ENCODE measurements around the gene PTPRN2. TPM values are rescaled to one million over a fixed set of nuclear protein-coding genes. Genes with fewer than 3 reads are reported as not detected.

PTPRN2 gene
- total and polyA plus RNA-seq, 2 donors, result 1.7 to 1.9 TPM

GRCh38 chr7:157892751-157893523, 694.7 kb downstream of the PTPRN2 start:
- Histone ChIP-seq H3K27ac (ENCODE audit: low read depth in 1 of 2, low read length in 1 of 2) (no peak overlapping the region), H3K4me3 (ENCODE audit: low read length in 2 of 2) (no peak overlapping the region)
- DNase-seq (ENCODE audit: low read depth in 6 of 9, low spot score in 9 of 9), result no peak

GRCh38 chr7:157890921-157891401, 696.7 kb downstream of the PTPRN2 start:
- Histone ChIP-seq H3K36me3 (ENCODE audit: control insufficient read depth in 2 of 2, insufficient read depth in 2 of 2, low read length in 1 of 2) (no peaks in the 10 kb centered on the region), H3K4me3 (ENCODE audit: low read length in 2 of 2) (no peak overlapping the region), H3K27ac (ENCODE audit: low read depth in 1 of 2, low read length in 1 of 2) (no peak overlapping the region), H3K27me3 (ENCODE audit: control insufficient read depth in 2 of 2, insufficient read depth in 1 of 2, low read length in 1 of 2) (no peaks in the 10 kb centered on the region), H3K4me1 (ENCODE audit: control insufficient read depth in 2 of 2, insufficient read depth in 2 of 2, low read length in 2 of 2) (no peaks in the 10 kb centered on the region), H3K9me3 (ENCODE audit: control insufficient read depth in 2 of 2, insufficient read depth in 1 of 2, low read length in 1 of 2) (no peaks in the 10 kb centered on the region)
- peak in 2 of 9 donors; percentile 7 to 49 for DNase-seq (ENCODE audit: low read depth in 6 of 9, low spot score in 9 of 9)
- 59% methylated on average over 9 of the region's 9 CpGs for WGBS

More at GRCh38 chr7:157892751-157893523, 694.7 kb downstream of the PTPRN2 start:
- Histone ChIP-seq H3K27me3 (ENCODE audit: control insufficient read depth in 2 of 2, insufficient read depth in 1 of 2, low read length in 1 of 2) (no peaks in the 10 kb centered on the region), H3K9me3 (ENCODE audit: control insufficient read depth in 2 of 2, insufficient read depth in 1 of 2, low read length in 1 of 2) (no peaks in the 10 kb centered on the region), H3K4me1 (ENCODE audit: control insufficient read depth in 2 of 2, insufficient read depth in 2 of 2, low read length in 2 of 2) (no peaks in the 10 kb centered on the region), H3K36me3 (ENCODE audit: control insufficient read depth in 2 of 2, insufficient read depth in 2 of 2, low read length in 1 of 2) (no peaks in the 10 kb centered on the region)
- 90% methylated on average over 13 of the region's 13 CpGs for WGBS

- WGBS, result 95% methylated on average over 6 of the region's 6 CpGs
- H3K9me3 ChIP-seq (ENCODE audit: control insufficient read depth in 2 of 2, insufficient read depth in 1 of 2, low read length in 1 of 2), result peaks cover 0 to 6% of the 10 kb centered on the region in 2 donors
- no peak overlapping the region for H3K27ac ChIP-seq (ENCODE audit: low read depth in 1 of 2, low read length in 1 of 2)
- no peak for DNase-seq (ENCODE audit: low read depth in 6 of 9, low spot score in 9 of 9)
- H3K4me1 ChIP-seq (ENCODE audit: control insufficient read depth in 2 of 2, insufficient read depth in 2 of 2, low read length in 2 of 2), result no peaks in the 10 kb centered on the region
- H3K27me3 ChIP-seq (ENCODE audit: control insufficient read depth in 2 of 2, insufficient read depth in 1 of 2, low read length in 1 of 2), result no peaks in the 10 kb centered on the region
- no peak overlapping the region for H3K4me3 ChIP-seq (ENCODE audit: low read length in 2 of 2)
- no peaks in the 10 kb centered on the region for H3K36me3 ChIP-seq (ENCODE audit: control insufficient read depth in 2 of 2, insufficient read depth in 2 of 2, low read length in 1 of 2)
Observed at GRCh38 chr7:157889480-157889879, 698.1 kb downstream of the PTPRN2 start.

- Histone ChIP-seq H3K27ac (ENCODE audit: low read depth in 1 of 2, low read length in 1 of 2) (no peak overlapping the region), H3K36me3 (ENCODE audit: control insufficient read depth in 2 of 2, insufficient read depth in 2 of 2, low read length in 1 of 2) (no peaks in the 10 kb centered on the region), H3K4me1 (ENCODE audit: control insufficient read depth in 2 of 2, insufficient read depth in 2 of 2, low read length in 2 of 2) (no peaks in the 10 kb centered on the region), H3K27me3 (ENCODE audit: control insufficient read depth in 2 of 2, insufficient read depth in 1 of 2, low read length in 1 of 2) (no peaks in the 10 kb centered on the region), H3K4me3 (ENCODE audit: low read length in 2 of 2) (no peak overlapping the region), H3K9me3 (ENCODE audit: control insufficient read depth in 2 of 2, insufficient read depth in 1 of 2, low read length in 1 of 2) (peaks cover 0 to 12% of the 10 kb centered on the region in 2 donors)
- DNase-seq (ENCODE audit: low read depth in 6 of 9, low spot score in 9 of 9), result no peak
- 82% methylated on average over 11 of the region's 11 CpGs for WGBS
Observed at GRCh38 chr7:157888579-157888978, 699.0 kb downstream of the PTPRN2 start.

- peaks cover 0 to 16% of the 10 kb centered on the region in 2 donors for H3K9me3 ChIP-seq (ENCODE audit: control insufficient read depth in 2 of 2, insufficient read depth in 1 of 2, low read length in 1 of 2)
- no peaks in the 10 kb centered on the region for H3K27me3 ChIP-seq (ENCODE audit: control insufficient read depth in 2 of 2, insufficient read depth in 1 of 2, low read length in 1 of 2)
- 80% methylated on average over 6 of the region's 6 CpGs for WGBS
- H3K36me3 ChIP-seq (ENCODE audit: control insufficient read depth in 2 of 2, insufficient read depth in 2 of 2, low read length in 1 of 2), result no peaks in the 10 kb centered on the region
- DNase-seq (ENCODE audit: low read depth in 6 of 9, low spot score in 9 of 9), result no peak
- H3K27ac ChIP-seq (ENCODE audit: low read depth in 1 of 2, low read length in 1 of 2), result no peak overlapping the region
- no peaks in the 10 kb centered on the region for H3K4me1 ChIP-seq (ENCODE audit: control insufficient read depth in 2 of 2, insufficient read depth in 2 of 2, low read length in 2 of 2)
- no peak overlapping the region for H3K4me3 ChIP-seq (ENCODE audit: low read length in 2 of 2)
Observed at GRCh38 chr7:157887400-157887799, 700.2 kb downstream of the PTPRN2 start.

GRCh38 chr7:157886711-157887110, 700.9 kb downstream of the PTPRN2 start:
- Histone ChIP-seq H3K4me3 (ENCODE audit: low read length in 2 of 2) (no peak overlapping the region), H3K27ac (ENCODE audit: low read depth in 1 of 2, low read length in 1 of 2) (no peak overlapping the region), H3K9me3 (ENCODE audit: control insufficient read depth in 2 of 2, insufficient read depth in 1 of 2, low read length in 1 of 2) (peaks cover 0 to 16% of the 10 kb centered on the region in 2 donors), H3K4me1 (ENCODE audit: control insufficient read depth in 2 of 2, insufficient read depth in 2 of 2, low read length in 2 of 2) (no peaks in the 10 kb centered on the region), H3K36me3 (ENCODE audit: control insufficient read depth in 2 of 2, insufficient read depth in 2 of 2, low read length in 1 of 2) (no peaks in the 10 kb centered on the region), H3K27me3 (ENCODE audit: control insufficient read depth in 2 of 2, insufficient read depth in 1 of 2, low read length in 1 of 2) (no peaks in the 10 kb centered on the region)
- 88% methylated on average over 11 of the region's 11 CpGs for WGBS
- DNase-seq (ENCODE audit: low read depth in 6 of 9, low spot score in 9 of 9), result no peak

GRCh38 chr7:157886266-157886665, 701.4 kb downstream of the PTPRN2 start:
- no peaks in the 10 kb centered on the region for H3K36me3 ChIP-seq (ENCODE audit: control insufficient read depth in 2 of 2, insufficient read depth in 2 of 2, low read length in 1 of 2)
- peaks cover 0 to 16% of the 10 kb centered on the region in 2 donors for H3K9me3 ChIP-seq (ENCODE audit: control insufficient read depth in 2 of 2, insufficient read depth in 1 of 2, low read length in 1 of 2)
- H3K4me1 ChIP-seq (ENCODE audit: control insufficient read depth in 2 of 2, insufficient read depth in 2 of 2, low read length in 2 of 2), result no peaks in the 10 kb centered on the region
- WGBS, result 83% methylated on average over 9 of the region's 9 CpGs
- no peaks in the 10 kb centered on the region for H3K27me3 ChIP-seq (ENCODE audit: control insufficient read depth in 2 of 2, insufficient read depth in 1 of 2, low read length in 1 of 2)
- DNase-seq (ENCODE audit: low read depth in 6 of 9, low spot score in 9 of 9), result no peak
- H3K27ac ChIP-seq (ENCODE audit: low read depth in 1 of 2, low read length in 1 of 2), result no peak overlapping the region
- H3K4me3 ChIP-seq (ENCODE audit: low read length in 2 of 2), result no peak overlapping the region

GRCh38 chr7:157885140-157885539, 702.5 kb downstream of the PTPRN2 start:
- H3K36me3 ChIP-seq (ENCODE audit: control insufficient read depth in 2 of 2, insufficient read depth in 2 of 2, low read length in 1 of 2), result no peaks in the 10 kb centered on the region
- H3K9me3 ChIP-seq (ENCODE audit: control insufficient read depth in 2 of 2, insufficient read depth in 1 of 2, low read length in 1 of 2), result peaks cover 0 to 16% of the 10 kb centered on the region in 2 donors
- H3K4me1 ChIP-seq (ENCODE audit: control insufficient read depth in 2 of 2, insufficient read depth in 2 of 2, low read length in 2 of 2), result no peaks in the 10 kb centered on the region
- no peak overlapping the region for H3K4me3 ChIP-seq (ENCODE audit: low read length in 2 of 2)
- WGBS, result 85% methylated on average over 6 of the region's 6 CpGs
- no peak for DNase-seq (ENCODE audit: low read depth in 6 of 9, low spot score in 9 of 9)
- no peaks in the 10 kb centered on the region for H3K27me3 ChIP-seq (ENCODE audit: control insufficient read depth in 2 of 2, insufficient read depth in 1 of 2, low read length in 1 of 2)
- H3K27ac ChIP-seq (ENCODE audit: low read depth in 1 of 2, low read length in 1 of 2), result no peak overlapping the region

- Histone ChIP-seq H3K27me3 (ENCODE audit: control insufficient read depth in 2 of 2, insufficient read depth in 1 of 2, low read length in 1 of 2) (no peaks in the 10 kb centered on the region), H3K36me3 (ENCODE audit: control insufficient read depth in 2 of 2, insufficient read depth in 2 of 2, low read length in 1 of 2) (no peaks in the 10 kb centered on the region), H3K4me1 (ENCODE audit: control insufficient read depth in 2 of 2, insufficient read depth in 2 of 2, low read length in 2 of 2) (no peaks in the 10 kb centered on the region), H3K4me3 (ENCODE audit: low read length in 2 of 2) (no peak overlapping the region), H3K9me3 (ENCODE audit: control insufficient read depth in 2 of 2, insufficient read depth in 1 of 2, low read length in 1 of 2) (peaks cover 0 to 16% of the 10 kb centered on the region in 2 donors), H3K27ac (ENCODE audit: low read depth in 1 of 2, low read length in 1 of 2) (no peak overlapping the region)
- DNase-seq (ENCODE audit: low read depth in 6 of 9, low spot score in 9 of 9), result no peak
- WGBS, result 93% methylated on average over 9 of the region's 9 CpGs
Observed at GRCh38 chr7:157884461-157885062, 703.1 kb downstream of the PTPRN2 start.

Data from thymus (tissue), 11 donors.